GM12891 (cell line): Measurements from ENCODE around the gene CMIP.

Experiments
- PAX5 ChIP-seq: IDR thresholded peaks from 2 replicates; pipeline ENCODE4 v1.6.1; 2011; ENCODE audit warnings: low read length, moderate library complexity, mild to moderate bottlenecking; ENCODE audit not compliant: insufficient read depth, severe bottlenecking
- POLR2A ChIP-seq: IDR thresholded peaks from 2 replicates; pipeline ENCODE4 v1.6.1; 2011; ENCODE audit warnings: low read depth, low read length, control low read depth
- POLR2AphosphoS5 ChIP-seq: IDR thresholded peaks from 2 replicates; pipeline ENCODE4 v1.6.1; 2011; ENCODE audit warnings: low read depth, low read length, control low read depth
- POU2F2 ChIP-seq: IDR thresholded peaks from 2 replicates; pipeline ENCODE4 v1.6.1; 2011; ENCODE audit warnings: low read depth, mild to moderate bottlenecking, control low read depth, low read length, moderate library complexity
- SPI1 ChIP-seq: IDR thresholded peaks from 2 replicates; pipeline ENCODE4 v1.6.1; 2011; ENCODE audit warnings: low read depth, low read length, control low read depth
- TAF1 ChIP-seq: IDR thresholded peaks from 2 replicates; pipeline ENCODE4 v1.6.1; 2011; ENCODE audit warnings: low read depth, low read length, control low read depth

DNA sequence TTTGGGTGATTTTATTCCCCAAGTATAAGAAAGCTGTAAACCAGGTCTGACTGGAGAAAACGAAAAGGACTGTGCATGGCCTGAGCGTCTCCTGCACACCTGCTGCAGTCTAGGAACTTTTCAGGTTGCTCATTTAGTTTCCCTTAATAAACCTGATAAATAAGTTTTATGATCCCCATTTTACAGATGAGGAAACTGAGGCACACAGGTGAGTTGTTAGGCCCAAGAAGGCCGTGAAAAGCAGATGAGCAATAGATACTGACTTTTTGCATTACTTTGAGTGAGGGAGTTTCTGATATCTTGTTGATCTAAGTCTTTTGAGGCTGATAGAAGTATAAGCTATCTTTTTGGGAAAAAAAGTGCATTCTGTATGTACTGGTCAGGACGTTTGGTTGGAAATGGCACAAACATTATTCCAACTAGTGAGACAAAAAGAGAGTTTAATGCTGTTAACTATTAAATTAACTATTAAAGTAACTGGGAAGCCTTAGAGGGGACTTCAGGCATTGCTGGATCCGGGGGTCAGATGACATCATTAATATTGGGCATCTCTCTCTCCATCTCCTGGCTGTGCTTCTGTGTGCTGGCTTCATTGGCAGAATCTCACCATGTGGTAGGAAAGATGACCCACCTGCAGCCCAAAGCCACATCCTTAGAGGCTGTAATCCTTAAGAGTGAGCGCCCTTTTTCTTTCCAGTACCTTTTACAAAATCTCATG lies 163.4 kb downstream of the CMIP start:
- no peak for TF ChIP-seq POLR2A
- no peak for TF ChIP-seq TAF1
- TF ChIP-seq SPI1: no peak
- no peak for TF ChIP-seq POLR2AphosphoS5
- no peak for TF ChIP-seq POU2F2
- no peak for TF ChIP-seq PAX5
